Measurements from ENCODE around the gene WDR70.

DNA sequence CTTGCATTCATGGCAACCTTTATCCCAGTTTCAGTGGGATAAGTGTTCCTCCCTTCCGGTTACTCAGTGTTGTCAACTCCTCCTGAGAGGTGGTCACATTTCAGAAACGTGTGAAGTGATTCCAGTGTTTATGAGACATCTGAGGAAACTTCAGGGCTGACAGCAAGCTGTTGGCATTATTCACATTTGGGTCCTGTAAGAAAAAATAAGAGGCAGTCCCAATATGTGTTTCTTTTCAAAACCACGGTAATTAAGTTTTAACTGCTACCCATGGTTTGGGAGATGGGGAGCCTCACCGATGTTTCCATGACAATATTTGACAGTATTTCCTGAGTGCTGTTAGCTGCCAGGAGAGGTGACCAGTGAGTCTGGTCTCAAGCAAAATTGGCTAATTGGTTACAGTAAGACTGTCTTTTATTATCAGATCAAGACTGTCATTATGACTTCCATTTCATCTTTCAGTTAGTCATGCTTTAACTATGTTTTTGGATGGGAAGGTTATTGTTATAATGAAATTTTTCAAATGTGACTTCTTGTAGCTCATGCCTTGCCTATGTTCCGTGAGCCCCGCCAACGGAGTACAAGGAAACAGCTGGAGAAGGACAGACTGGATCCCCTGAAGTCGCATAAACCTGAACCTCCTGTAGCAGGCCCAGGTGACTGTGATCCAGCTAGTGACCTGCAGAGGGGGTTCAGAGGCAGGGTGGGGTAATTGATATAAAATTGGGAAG lies 345.4 kb downstream of the WDR70 start:
- no peak for TF ChIP-seq POLR2A (IDR thresholded peaks at IDR 0.05)
- TF ChIP-seq, protein P1, sequence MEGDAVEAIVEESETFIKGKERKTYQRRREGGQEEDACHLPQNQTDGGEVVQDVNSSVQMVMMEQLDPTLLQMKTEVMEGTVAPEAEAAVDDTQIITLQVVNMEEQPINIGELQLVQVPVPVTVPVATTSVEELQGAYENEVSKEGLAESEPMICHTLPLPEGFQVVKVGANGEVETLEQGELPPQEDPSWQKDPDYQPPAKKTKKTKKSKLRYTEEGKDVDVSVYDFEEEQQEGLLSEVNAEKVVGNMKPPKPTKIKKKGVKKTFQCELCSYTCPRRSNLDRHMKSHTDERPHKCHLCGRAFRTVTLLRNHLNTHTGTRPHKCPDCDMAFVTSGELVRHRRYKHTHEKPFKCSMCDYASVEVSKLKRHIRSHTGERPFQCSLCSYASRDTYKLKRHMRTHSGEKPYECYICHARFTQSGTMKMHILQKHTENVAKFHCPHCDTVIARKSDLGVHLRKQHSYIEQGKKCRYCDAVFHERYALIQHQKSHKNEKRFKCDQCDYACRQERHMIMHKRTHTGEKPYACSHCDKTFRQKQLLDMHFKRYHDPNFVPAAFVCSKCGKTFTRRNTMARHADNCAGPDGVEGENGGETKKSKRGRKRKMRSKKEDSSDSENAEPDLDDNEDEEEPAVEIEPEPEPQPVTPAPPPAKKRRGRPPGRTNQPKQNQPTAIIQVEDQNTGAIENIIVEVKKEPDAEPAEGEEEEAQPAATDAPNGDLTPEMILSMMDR (IDR thresholded peaks at IDR 0.05), result no peak

All from uterus (tissue), 2 donors.